ENCODE measurements around the gene TNK2.

DNA sequence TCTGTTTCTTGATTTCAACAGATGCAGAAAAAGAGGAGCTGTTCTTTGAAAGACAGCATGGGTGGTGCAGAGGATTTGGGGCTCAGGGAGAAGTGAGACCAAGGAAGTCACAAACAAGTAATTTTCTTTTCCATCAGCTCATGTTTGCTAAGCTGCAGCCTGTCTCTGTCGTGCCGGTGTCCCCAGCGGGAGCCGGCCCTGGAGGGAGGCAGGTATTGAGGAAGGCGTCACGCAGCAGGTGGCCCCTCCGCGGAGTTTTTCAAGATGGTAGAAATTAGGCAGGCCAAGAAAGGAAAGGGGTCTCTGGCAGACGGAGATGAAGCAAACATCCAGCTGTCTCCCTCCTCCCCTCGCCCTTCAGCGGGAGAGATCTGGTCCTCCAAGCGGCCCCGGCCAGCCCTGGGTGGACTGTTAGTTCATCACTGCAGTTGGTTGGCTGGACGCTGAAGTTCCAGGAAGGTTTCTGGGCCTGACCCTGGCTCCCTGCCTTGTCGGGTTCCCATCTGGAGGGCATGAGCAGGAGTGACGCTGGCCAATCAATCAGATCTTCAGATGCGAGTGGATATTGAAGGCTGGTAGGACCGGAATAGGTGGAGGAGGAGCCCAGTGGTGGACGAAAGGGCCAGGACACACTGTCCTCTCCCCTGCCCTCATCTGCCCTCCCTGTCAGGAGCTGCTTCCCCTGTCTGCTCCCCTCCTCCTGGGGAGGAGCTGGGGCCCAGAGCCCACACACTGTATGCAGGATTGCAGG, 68.9 kb downstream of the TNK2 start:
- TF ChIP-seq EZH2phosphoT487 (IDR thresholded peaks at IDR 0.05; ENCODE audit: borderline replicate concordance): no peak
- TF ChIP-seq, protein P1, sequence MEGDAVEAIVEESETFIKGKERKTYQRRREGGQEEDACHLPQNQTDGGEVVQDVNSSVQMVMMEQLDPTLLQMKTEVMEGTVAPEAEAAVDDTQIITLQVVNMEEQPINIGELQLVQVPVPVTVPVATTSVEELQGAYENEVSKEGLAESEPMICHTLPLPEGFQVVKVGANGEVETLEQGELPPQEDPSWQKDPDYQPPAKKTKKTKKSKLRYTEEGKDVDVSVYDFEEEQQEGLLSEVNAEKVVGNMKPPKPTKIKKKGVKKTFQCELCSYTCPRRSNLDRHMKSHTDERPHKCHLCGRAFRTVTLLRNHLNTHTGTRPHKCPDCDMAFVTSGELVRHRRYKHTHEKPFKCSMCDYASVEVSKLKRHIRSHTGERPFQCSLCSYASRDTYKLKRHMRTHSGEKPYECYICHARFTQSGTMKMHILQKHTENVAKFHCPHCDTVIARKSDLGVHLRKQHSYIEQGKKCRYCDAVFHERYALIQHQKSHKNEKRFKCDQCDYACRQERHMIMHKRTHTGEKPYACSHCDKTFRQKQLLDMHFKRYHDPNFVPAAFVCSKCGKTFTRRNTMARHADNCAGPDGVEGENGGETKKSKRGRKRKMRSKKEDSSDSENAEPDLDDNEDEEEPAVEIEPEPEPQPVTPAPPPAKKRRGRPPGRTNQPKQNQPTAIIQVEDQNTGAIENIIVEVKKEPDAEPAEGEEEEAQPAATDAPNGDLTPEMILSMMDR (conservative IDR thresholded peaks at IDR 0.05; ENCODE audit: low read length): no peak
